Ishikawa (cell line): Measurements from ENCODE around the gene SLC7A1.

ENCODE experiments used
- CEBPB ChIP-seq: IDR thresholded peaks from 2 replicates; pipeline ENCODE4 v1.6.1; 2012
- CREB1 ChIP-seq: IDR thresholded peaks from 2 replicates; pipeline ENCODE4 v1.6.1; 2012; ENCODE audit warnings: low read depth
- EGR1 ChIP-seq: IDR thresholded peaks from 2 replicates; pipeline ENCODE4 v1.6.1; 2012
- EP300 ChIP-seq: IDR thresholded peaks from 2 replicates; pipeline ENCODE4 v1.6.1; 2012; ENCODE audit warnings: borderline replicate concordance
- FOXM1 ChIP-seq: IDR thresholded peaks from 2 replicates; pipeline ENCODE4 v1.6.1; 2012; ENCODE audit warnings: low read depth, borderline replicate concordance
- MAX ChIP-seq: IDR thresholded peaks from 2 replicates; pipeline ENCODE4 v1.6.1; 2012
- NFIC ChIP-seq: IDR thresholded peaks from 2 replicates; pipeline ENCODE4 v1.6.1; 2012
- RAD21 ChIP-seq: IDR thresholded peaks from 2 replicates; pipeline ENCODE4 v1.6.1; 2012; ENCODE audit warnings: low read depth
- TAF1 ChIP-seq: IDR thresholded peaks from 2 replicates; pipeline ENCODE4 v1.6.1; 2012; ENCODE audit warnings: low read depth, mild to moderate bottlenecking
- TCF12 ChIP-seq: IDR thresholded peaks from 2 replicates; pipeline ENCODE4 v1.6.1; 2012; ENCODE audit warnings: low read depth
- TEAD4 ChIP-seq: IDR thresholded peaks from 2 replicates; pipeline ENCODE4 v1.6.1; 2012
- YY1 ChIP-seq: IDR thresholded peaks from 2 replicates; pipeline ENCODE4 v1.6.1; 2012; ENCODE audit warnings: low read depth
- ZBTB7A ChIP-seq: IDR thresholded peaks from 2 replicates; pipeline ENCODE4 v1.6.1; 2012; ENCODE audit warnings: low read depth
- TF ChIP-seq, protein P1 (sequence below): IDR thresholded peaks from 2 replicates; pipeline ENCODE4 v1.6.1; 2012; ENCODE audit warnings: low read depth, mild to moderate bottlenecking
- TF ChIP-seq, protein P2 (sequence below): IDR thresholded peaks from 2 replicates; pipeline ENCODE4 v1.6.1; 2012

Gene SLC7A1

GRCh38 chr13:29536853-29537252 is 58.6 kb downstream of the SLC7A1 start:
- TF ChIP-seq MAX = no peak
- no peak for TF ChIP-seq EP300
- TF ChIP-seq TAF1 = no peak
- no peak for TF ChIP-seq FOXM1
- no peak for TF ChIP-seq RAD21

DNA sequence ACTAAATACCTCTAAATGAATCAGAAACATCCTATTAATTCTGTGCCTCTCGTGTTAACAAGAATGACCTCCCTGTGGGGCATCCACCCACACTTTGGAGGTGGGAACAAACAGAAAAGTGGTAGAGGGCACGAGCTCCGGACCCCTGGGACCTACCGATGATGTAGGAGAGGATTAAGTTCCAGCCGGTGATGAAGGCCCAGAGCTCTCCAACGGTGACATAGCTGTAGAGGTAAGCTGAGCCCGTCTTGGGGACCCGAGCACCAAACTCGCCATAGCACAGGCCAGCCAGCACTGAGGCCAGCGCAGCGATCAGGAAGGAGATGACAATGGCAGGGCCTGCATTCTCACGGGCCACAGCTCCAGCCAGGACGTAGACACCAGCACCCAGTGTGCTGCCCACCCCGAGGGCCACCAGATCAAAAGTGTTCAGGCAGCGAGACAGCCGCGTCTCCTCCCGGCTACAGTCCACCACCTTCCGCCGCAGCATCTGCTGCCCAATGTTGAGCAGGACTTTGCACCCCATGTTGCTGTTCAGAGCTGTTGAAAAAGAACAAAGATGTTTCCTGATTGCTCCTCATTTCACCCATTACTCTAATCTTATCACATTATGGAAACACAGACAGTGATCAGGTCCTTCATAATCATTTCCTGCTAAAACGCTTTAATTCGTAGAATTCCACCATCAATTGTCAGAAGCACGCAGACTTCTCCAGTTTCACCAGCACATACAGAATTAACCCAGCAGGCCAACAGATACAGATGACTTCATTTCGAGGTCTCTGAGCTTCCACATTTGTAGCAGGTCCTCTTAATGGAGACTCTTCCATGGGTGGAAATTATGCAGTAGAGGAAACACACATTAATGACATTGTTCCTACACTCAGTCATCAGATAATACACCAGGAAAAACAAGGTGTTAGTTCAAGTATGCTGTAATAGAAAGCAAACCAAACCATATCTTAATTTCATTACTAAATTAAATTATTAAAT is 59.5 kb downstream of the SLC7A1 start:
- TF ChIP-seq ZBTB7A (no peak), TCF12 (no peak)

DNA sequence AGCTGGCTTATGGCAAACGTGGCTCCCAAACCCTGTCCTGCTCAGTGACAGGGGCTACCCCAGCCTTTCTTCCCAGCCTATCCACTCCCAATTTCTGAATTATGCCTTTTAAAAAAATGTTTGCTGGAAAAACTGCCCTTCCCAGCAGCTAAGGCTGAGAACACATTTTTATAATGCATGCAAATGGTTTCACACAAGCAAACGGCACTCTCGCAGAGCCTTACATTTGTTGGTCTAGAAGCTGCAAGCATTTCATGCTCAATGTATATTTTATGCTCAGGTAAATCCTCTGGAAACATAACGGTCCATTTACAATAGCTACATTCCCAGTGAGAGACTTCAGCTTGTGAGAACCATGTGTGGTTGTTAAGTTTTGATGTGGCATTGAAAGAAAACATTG is 61.4 kb downstream of the SLC7A1 start:
- TF ChIP-seq NFIC (no peak), YY1 (no peak), EGR1 (no peak), MAX (no peak), TAF1 (no peak), FOXM1 (no peak), TCF12 (no peak), TEAD4 (no peak), RAD21 (no peak), CEBPB (no peak)
- TF ChIP-seq, protein P1, sequence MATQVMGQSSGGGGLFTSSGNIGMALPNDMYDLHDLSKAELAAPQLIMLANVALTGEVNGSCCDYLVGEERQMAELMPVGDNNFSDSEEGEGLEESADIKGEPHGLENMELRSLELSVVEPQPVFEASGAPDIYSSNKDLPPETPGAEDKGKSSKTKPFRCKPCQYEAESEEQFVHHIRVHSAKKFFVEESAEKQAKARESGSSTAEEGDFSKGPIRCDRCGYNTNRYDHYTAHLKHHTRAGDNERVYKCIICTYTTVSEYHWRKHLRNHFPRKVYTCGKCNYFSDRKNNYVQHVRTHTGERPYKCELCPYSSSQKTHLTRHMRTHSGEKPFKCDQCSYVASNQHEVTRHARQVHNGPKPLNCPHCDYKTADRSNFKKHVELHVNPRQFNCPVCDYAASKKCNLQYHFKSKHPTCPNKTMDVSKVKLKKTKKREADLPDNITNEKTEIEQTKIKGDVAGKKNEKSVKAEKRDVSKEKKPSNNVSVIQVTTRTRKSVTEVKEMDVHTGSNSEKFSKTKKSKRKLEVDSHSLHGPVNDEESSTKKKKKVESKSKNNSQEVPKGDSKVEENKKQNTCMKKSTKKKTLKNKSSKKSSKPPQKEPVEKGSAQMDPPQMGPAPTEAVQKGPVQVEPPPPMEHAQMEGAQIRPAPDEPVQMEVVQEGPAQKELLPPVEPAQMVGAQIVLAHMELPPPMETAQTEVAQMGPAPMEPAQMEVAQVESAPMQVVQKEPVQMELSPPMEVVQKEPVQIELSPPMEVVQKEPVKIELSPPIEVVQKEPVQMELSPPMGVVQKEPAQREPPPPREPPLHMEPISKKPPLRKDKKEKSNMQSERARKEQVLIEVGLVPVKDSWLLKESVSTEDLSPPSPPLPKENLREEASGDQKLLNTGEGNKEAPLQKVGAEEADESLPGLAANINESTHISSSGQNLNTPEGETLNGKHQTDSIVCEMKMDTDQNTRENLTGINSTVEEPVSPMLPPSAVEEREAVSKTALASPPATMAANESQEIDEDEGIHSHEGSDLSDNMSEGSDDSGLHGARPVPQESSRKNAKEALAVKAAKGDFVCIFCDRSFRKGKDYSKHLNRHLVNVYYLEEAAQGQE = no peak

DNA sequence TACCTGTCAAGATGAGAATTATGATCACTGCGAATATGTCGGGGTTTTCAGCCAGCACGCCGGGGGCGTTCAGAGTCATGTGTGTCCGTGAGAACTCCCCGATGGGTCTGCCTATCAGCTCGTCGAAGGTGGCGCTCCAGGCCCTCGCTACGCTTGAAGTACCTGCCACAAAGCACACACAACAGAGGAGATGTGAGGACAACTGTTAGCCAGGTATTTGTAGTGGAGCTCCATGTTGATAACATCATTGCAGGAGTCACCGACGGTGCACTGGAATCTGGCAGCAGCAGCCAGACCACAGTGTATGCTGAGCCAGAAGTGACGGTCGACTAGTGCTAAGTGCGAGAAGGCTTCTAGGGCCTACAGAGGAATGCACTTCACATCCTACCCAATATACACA is 62.7 kb downstream of the SLC7A1 start:
- TF ChIP-seq, protein P1 = no peak
- TF ChIP-seq RAD21 (no peak), NFIC (no peak), MAX (no peak), CREB1 (no peak), EP300 (no peak), ZBTB7A (no peak), TCF12 (no peak), YY1 (no peak), FOXM1 (no peak)
- TF ChIP-seq, protein P2, sequence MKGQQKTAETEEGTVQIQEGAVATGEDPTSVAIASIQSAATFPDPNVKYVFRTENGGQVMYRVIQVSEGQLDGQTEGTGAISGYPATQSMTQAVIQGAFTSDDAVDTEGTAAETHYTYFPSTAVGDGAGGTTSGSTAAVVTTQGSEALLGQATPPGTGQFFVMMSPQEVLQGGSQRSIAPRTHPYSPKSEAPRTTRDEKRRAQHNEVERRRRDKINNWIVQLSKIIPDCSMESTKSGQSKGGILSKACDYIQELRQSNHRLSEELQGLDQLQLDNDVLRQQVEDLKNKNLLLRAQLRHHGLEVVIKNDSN = no peak

DNA sequence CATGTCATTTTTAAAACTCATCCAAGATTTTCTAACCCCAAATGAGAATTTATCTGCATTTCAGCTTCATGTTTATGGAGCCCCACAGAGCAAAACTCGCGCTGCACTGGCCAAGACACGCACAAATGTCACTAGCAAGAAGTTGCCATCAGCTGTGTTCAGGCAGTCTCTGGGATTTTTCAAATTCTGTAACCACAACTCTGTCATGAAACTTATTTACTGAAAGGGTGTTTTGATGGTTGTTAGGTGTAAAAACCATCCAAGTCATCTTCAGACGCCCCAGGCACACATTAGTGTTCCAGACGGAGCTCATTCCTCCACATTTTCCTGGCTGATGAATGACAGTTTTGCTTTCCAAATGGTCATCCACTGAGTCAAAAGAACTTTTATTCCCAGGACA is 63.4 kb downstream of the SLC7A1 start:
- TF ChIP-seq MAX (no peak), TAF1 (no peak), CEBPB (no peak), EP300 (no peak), FOXM1 (no peak), TEAD4 (no peak), EGR1 (no peak), ZBTB7A (no peak), TCF12 (no peak), CREB1 (no peak), YY1 (no peak), NFIC (no peak), RAD21 (no peak)
- TF ChIP-seq, protein P1 = no peak
- TF ChIP-seq, protein P2 = no peak
